Neuronal stem cell (in vitro differentiated cells): Measurements from ENCODE around the gene UBQLN4.
A peak's percentile ranks its signal among the peaks of the same experiment; 100 is the strongest.

Experiments
- DNase-seq: peaks from one replicate; pipeline ENCODE4 v3.0.0-alpha.2; 2013; ENCODE audit warnings: low spot score
- H2AFZ ChIP-seq: one replicate; pipeline ENCODE4 v1.6.1; 2013; ENCODE audit warnings: mild to moderate bottlenecking, low read length, inconsistent platforms
- H2AK5ac ChIP-seq: 2 replicates; pipeline ENCODE4 v1.6.1; 2013; ENCODE audit warnings: low read depth, mild to moderate bottlenecking, inconsistent platforms, low read length, moderate library complexity, mixed read lengths
- H2BK120ac ChIP-seq: 2 replicates; pipeline ENCODE4 v1.6.1; 2013; ENCODE audit warnings: low read depth, mild to moderate bottlenecking, inconsistent platforms, low read length, moderate library complexity, mixed read lengths
- H2BK12ac ChIP-seq: one replicate; pipeline ENCODE4 v1.6.1; 2013; ENCODE audit warnings: low read length, inconsistent platforms
- H2BK15ac ChIP-seq: 2 replicates; pipeline ENCODE4 v1.6.1; 2013; ENCODE audit warnings: mild to moderate bottlenecking, low read length, inconsistent platforms, mixed read lengths
- H2BK5ac ChIP-seq: one replicate; pipeline ENCODE4 v1.6.1; 2013; ENCODE audit warnings: inconsistent platforms, mild to moderate bottlenecking, low read length, moderate library complexity
- H3K14ac ChIP-seq: one replicate; pipeline ENCODE4 v1.6.1; 2013; ENCODE audit warnings: low read length, inconsistent platforms
- H3K18ac ChIP-seq: 2 replicates; pipeline ENCODE4 v1.6.1; 2013; ENCODE audit warnings: low read length, inconsistent platforms
- H3K23ac ChIP-seq: 2 replicates; pipeline ENCODE4 v1.6.1; 2013; ENCODE audit warnings: low read depth, mild to moderate bottlenecking, mixed read lengths, low read length, inconsistent platforms; ENCODE audit not compliant: poor library complexity
- H3K27ac ChIP-seq: replicated peaks from 3 replicates; pipeline ENCODE4 v1.5.1; 2013; ENCODE audit warnings: low read length, inconsistent platforms
- H3K27me3 ChIP-seq, 3 experiments: 2 replicates each; pipeline ENCODE4 v1.6.1; 2013; ENCODE audit warnings: low read length in 3 of 3, mild to moderate bottlenecking in 2 of 3, inconsistent platforms in 1 of 3, low read depth in 1 of 3, mixed read lengths in 1 of 3, moderate library complexity in 1 of 3; ENCODE audit not compliant: control insufficient read depth in 3 of 3, insufficient read depth in 3 of 3
- H3K36me3 ChIP-seq, 2 donors: replicated peaks in 1 of 2; 2 replicates each; pipeline ENCODE4 v1.6.1; 2013; ENCODE audit warnings: low read length in 2 of 2; ENCODE audit not compliant: control insufficient read depth in 2 of 2, insufficient read depth in 2 of 2
- H3K4ac ChIP-seq: 2 replicates; pipeline ENCODE4 v1.6.1; 2013; ENCODE audit warnings: inconsistent platforms, mild to moderate bottlenecking, low read length, moderate library complexity
- H3K4me1 ChIP-seq, 2 donors: 1 replicate in 1 of 2; 2 replicates in 1 of 2; pipeline ENCODE4 v1.6.1; 2013; ENCODE audit warnings: low read length in 2 of 2, low read depth in 1 of 2; ENCODE audit not compliant: control insufficient read depth in 2 of 2, insufficient read depth in 1 of 2
- H3K4me2 ChIP-seq: one replicate; pipeline ENCODE4 v1.6.1; 2013; ENCODE audit warnings: mild to moderate bottlenecking, low read length, inconsistent platforms; ENCODE audit not compliant: insufficient read depth, poor library complexity, severe bottlenecking
- H3K4me3 ChIP-seq, 2 donors: 2 replicates each; pipeline ENCODE4 v1.5.1; 2013; ENCODE audit warnings: low read length in 2 of 2, mild to moderate bottlenecking in 2 of 2, inconsistent platforms in 1 of 2, moderate library complexity in 1 of 2
- H3K79me1 ChIP-seq: one replicate; pipeline ENCODE4 v1.6.1; 2013; ENCODE audit warnings: low read depth, mild to moderate bottlenecking, inconsistent platforms, low read length, moderate library complexity
- H3K9ac ChIP-seq: one replicate; pipeline ENCODE4 v1.6.1; 2013; ENCODE audit warnings: mild to moderate bottlenecking, low read depth, low read length, inconsistent platforms; ENCODE audit not compliant: poor library complexity
- H3K9me3 ChIP-seq, 2 donors: replicated peaks in 1 of 2; 2 replicates each; pipeline versions ENCODE3 to v1.6.1; 2013; ENCODE audit warnings: low read length in 2 of 2, mild to moderate bottlenecking in 2 of 2, inconsistent platforms in 1 of 2, low read depth in 1 of 2, mixed read lengths in 1 of 2, moderate library complexity in 1 of 2; ENCODE audit not compliant: control insufficient read depth in 2 of 2, insufficient read depth in 1 of 2
- H4K8ac ChIP-seq: one replicate; pipeline ENCODE4 v1.6.1; 2013; ENCODE audit warnings: low read depth, mild to moderate bottlenecking, inconsistent platforms, low read length, moderate library complexity
- H4K91ac ChIP-seq: one replicate; pipeline ENCODE4 v1.6.1; 2013; ENCODE audit warnings: low read length, low read depth, mild to moderate bottlenecking, inconsistent platforms; ENCODE audit not compliant: poor library complexity
- WGBS, 2 donors: extraction: QIAGEN DNeasy Blood & Tissue Kit; methylation state at CpG; one replicate each; pipeline ENCODE4 v1.1.7; 2013; ENCODE audit warnings: missing lambda C conversion rate in 2 of 2, mixed read lengths in 1 of 2; ENCODE audit not compliant: insufficient read length in 2 of 2, insufficient replicate concordance in 1 of 2; ENCODE audit errors: extremely low coverage in 2 of 2; 5-methylcytosine and 5-hydroxymethylcytosine counted together

UBQLN4 gene

GRCh38 chr1:156065212-156065611 lies 11.6 kb upstream of the UBQLN4 start:
- Histone ChIP-seq H3K4me2 (no peak overlapping the region), H3K9me3 (no peaks in the 10 kb centered on the region), H3K9ac (no peak overlapping the region), H4K91ac (no peak overlapping the region), H3K14ac (no peak overlapping the region), H3K27ac (no peak overlapping the region), H3K27me3 (no peaks in the 10 kb centered on the region), H3K18ac (no peak overlapping the region), H2BK12ac (no peak overlapping the region), H2AK5ac (no peak overlapping the region), H3K23ac (no peak overlapping the region), H4K8ac (no peak overlapping the region), H2BK5ac (peak overlapping the region; percentile 59), H2BK15ac (no peak overlapping the region), H3K4me3 (no peak overlapping the region), H3K4ac (no peak overlapping the region), H3K4me1 (peaks cover 19% of the 10 kb centered on the region in 2 donors), H3K79me1 (no peaks in the 10 kb centered on the region), H3K36me3 (no peaks in the 10 kb centered on the region), H2BK120ac (no peak overlapping the region), H2AFZ (no peak overlapping the region)
- no CpG with 5 or more reads among the region's 3 CpGs for WGBS, 2 donors
- DNase-seq = no peak

- H3K27ac ChIP-seq = no peak overlapping the region
- no peaks in the 10 kb centered on the region for H3K27me3 ChIP-seq
- H2BK12ac ChIP-seq = no peak overlapping the region
- no CpG with 5 or more reads among the region's 2 CpGs for WGBS, 2 donors
- H2AK5ac ChIP-seq = peak overlapping the region; percentile 25
- H3K4ac ChIP-seq = no peak overlapping the region
- H2BK120ac ChIP-seq = no peak overlapping the region
- peaks cover 14 to 19% of the 10 kb centered on the region in 2 donors for H3K4me1 ChIP-seq
- no peak overlapping the region for H3K18ac ChIP-seq
- H3K4me2 ChIP-seq = no peak overlapping the region
- H3K9me3 ChIP-seq = no peaks in the 10 kb centered on the region
- H2BK15ac ChIP-seq = no peak overlapping the region
- peak overlapping the region; percentile 59 for H2BK5ac ChIP-seq
- H3K9ac ChIP-seq = no peak overlapping the region
- H3K23ac ChIP-seq = no peak overlapping the region
- no peaks in the 10 kb centered on the region for H3K79me1 ChIP-seq
- H3K36me3 ChIP-seq = no peaks in the 10 kb centered on the region
- DNase-seq = no peak
- H3K4me3 ChIP-seq = no peak overlapping the region
- H2AFZ ChIP-seq = no peak overlapping the region
- H4K8ac ChIP-seq = no peak overlapping the region
- no peak overlapping the region for H4K91ac ChIP-seq
- H3K14ac ChIP-seq = no peak overlapping the region
Measured at GRCh38 chr1:156064615-156065014, 11.0 kb upstream of the UBQLN4 start.

- H3K4ac ChIP-seq = no peak overlapping the region
- H2BK12ac ChIP-seq = no peak overlapping the region
- H3K36me3 ChIP-seq = no peaks in the 10 kb centered on the region
- no peak overlapping the region for H3K23ac ChIP-seq
- no peak overlapping the region for H2BK15ac ChIP-seq
- H3K9ac ChIP-seq = peak overlapping the region; percentile 73
- no peaks in the 10 kb centered on the region for H3K9me3 ChIP-seq
- H4K8ac ChIP-seq = no peak overlapping the region
- H3K4me2 ChIP-seq = no peak overlapping the region
- no peak for DNase-seq
- H2BK120ac ChIP-seq = no peak overlapping the region
- no peak overlapping the region for H2BK5ac ChIP-seq
- no peak overlapping the region for H2AFZ ChIP-seq
- H3K4me3 ChIP-seq = no peak overlapping the region
- no peak overlapping the region for H3K18ac ChIP-seq
- no peak overlapping the region for H3K14ac ChIP-seq
- no peak overlapping the region for H3K27ac ChIP-seq
- WGBS, 2 donors = no CpG with 5 or more reads among the region's 2 CpGs
- H3K79me1 ChIP-seq = no peaks in the 10 kb centered on the region
- H2AK5ac ChIP-seq = no peak overlapping the region
- peaks cover 13 to 19% of the 10 kb centered on the region in 2 donors for H3K4me1 ChIP-seq
- no peaks in the 10 kb centered on the region for H3K27me3 ChIP-seq
- no peak overlapping the region for H4K91ac ChIP-seq
Measured at GRCh38 chr1:156063997-156064285, 10.3 kb upstream of the UBQLN4 start.

- DNase-seq = no peak
- no CpG with 5 or more reads among the region's 3 CpGs for WGBS, 2 donors
Measured at GRCh38 chr1:156062189-156062588, 8.6 kb upstream of the UBQLN4 start.

More at GRCh38 chr1:156062189-156062588, 8.6 kb upstream of the UBQLN4 start:
- Histone ChIP-seq H3K4me1 (peaks cover 13 to 19% of the 10 kb centered on the region in 2 donors), H3K4me3 (no peak overlapping the region), H3K9me3 (no peaks in the 10 kb centered on the region), H2BK15ac (no peak overlapping the region), H2AK5ac (peak overlapping the region; percentile 4), H3K23ac (no peak overlapping the region), H2BK12ac (peak overlapping the region; percentile 88), H3K27ac (peak overlapping the region; percentile 25), H3K18ac (peak overlapping the region; percentile 65), H3K9ac (no peak overlapping the region), H3K4ac (peak overlapping the region; percentile 42), H4K8ac (no peak overlapping the region), H3K79me1 (no peaks in the 10 kb centered on the region), H3K4me2 (no peak overlapping the region), H2BK5ac (no peak overlapping the region), H2BK120ac (no peak overlapping the region), H4K91ac (no peak overlapping the region), H3K14ac (no peak overlapping the region), H2AFZ (no peak overlapping the region), H3K36me3 (peaks cover 2 to 14% of the 10 kb centered on the region in 2 donors), H3K27me3 (no peaks in the 10 kb centered on the region)
